Activated naive CD4-positive, alpha-beta T cell (primary cell): Measurements from ENCODE around the gene SPSB1.
A peak's percentile ranks its signal among the peaks of the same experiment; 100 is the strongest.

Source experiments
- DNase-seq, 4 experiments: peaks; one replicate each; lab custom pipeline; 2025; lab: John Stamatoyannopoulos, UW

Gene SPSB1

GRCh38 chr1:9395018-9395417 is 102.3 kb downstream of the SPSB1 start:
- no peak for DNase-seq

GRCh38 chr1:9397047-9397446 is 104.4 kb downstream of the SPSB1 start:
- DNase-seq: no peak

- no peak for DNase-seq
Measured at GRCh38 chr1:9397997-9398526, 105.4 kb downstream of the SPSB1 start.

- no peak for DNase-seq
Measured at GRCh38 chr1:9399510-9400424, 107.1 kb downstream of the SPSB1 start.

GRCh38 chr1:9400425-9401079 is 107.9 kb downstream of the SPSB1 start:
- DNase-seq: peak in 2 of 4 experiments; percentile 19 to 33

GRCh38 chr1:9401080-9401453 is 108.4 kb downstream of the SPSB1 start:
- DNase-seq: no peak

- DNase-seq: no peak
Measured at GRCh38 chr1:9402256-9402616, 109.5 kb downstream of the SPSB1 start.

GRCh38 chr1:9402717-9403225 is 110.1 kb downstream of the SPSB1 start:
- no peak for DNase-seq

- DNase-seq: no peak
Measured at GRCh38 chr1:9404117-9404914, 111.6 kb downstream of the SPSB1 start.

- no peak for DNase-seq
Measured at GRCh38 chr1:9406111-9406510, 113.4 kb downstream of the SPSB1 start.

GRCh38 chr1:9410737-9411297 is 118.1 kb downstream of the SPSB1 start:
- no peak for DNase-seq

GRCh38 chr1:9413071-9413876 is 120.6 kb downstream of the SPSB1 start:
- DNase-seq: peak in 2 of 4 experiments; percentile 17 to 49

- no peak for DNase-seq
Measured at GRCh38 chr1:9413877-9414213, 121.2 kb downstream of the SPSB1 start.

- no peak for DNase-seq
Measured at GRCh38 chr1:9416506-9416905, 123.8 kb downstream of the SPSB1 start.

- DNase-seq: no peak
Measured at GRCh38 chr1:9416918-9417500, 124.3 kb downstream of the SPSB1 start.

- no peak for DNase-seq
Measured at GRCh38 chr1:9417695-9418094, 125.0 kb downstream of the SPSB1 start.

GRCh38 chr1:9418851-9419250 is 126.2 kb downstream of the SPSB1 start:
- no peak for DNase-seq
